Measurements from ENCODE around the gene FBXL4.

- TF ChIP-seq ZNF565 (CRISPR knock-in tag; conservative IDR thresholded peaks at IDR 0.05; ENCODE audit: low read depth) (no peak), POU6F1 (CRISPR knock-in tag; IDR thresholded peaks at IDR 0.05; ENCODE audit: borderline replicate concordance, low read depth) (no peak), CREB5 (CRISPR knock-in tag; IDR thresholded peaks at IDR 0.05; ENCODE audit: low read depth) (no peak), TCF4 (CRISPR knock-in tag; IDR thresholded peaks at IDR 0.05; ENCODE audit: borderline replicate concordance) (no peak), TSHZ2 (CRISPR knock-in tag; IDR thresholded peaks at IDR 0.05) (no peak), ZFP3 (CRISPR knock-in tag; IDR thresholded peaks at IDR 0.05) (no peak), ZNF8 (CRISPR knock-in tag; IDR thresholded peaks at IDR 0.05) (no peak), RARB (CRISPR knock-in tag; IDR thresholded peaks at IDR 0.05) (no peak), ARNTL (CRISPR knock-in tag; IDR thresholded peaks at IDR 0.05; ENCODE audit: borderline replicate concordance, low read depth) (no peak), PATZ1 (CRISPR knock-in tag; IDR thresholded peaks at IDR 0.05; ENCODE audit: borderline replicate concordance) (no peak), SNAI2 (CRISPR knock-in tag; IDR thresholded peaks at IDR 0.05) (no peak), ISL1 (CRISPR knock-in tag; IDR thresholded peaks at IDR 0.05) (no peak), ESRRG (CRISPR knock-in tag; IDR thresholded peaks at IDR 0.05) (no peak)
These were observed 52.9 kb downstream of the FBXL4 start for GRCh38 chr6:98894810-98895209.
